ENCODE data around the gene PLEKHM1.
"Not testable (repeated sequence)": the region's sequence is repeated elsewhere in the genome, so short reads cannot be mapped to it uniquely, and the experiment has no call there.

Gene PLEKHM1

GRCh38 chr17:45490615-45491433 lies at the start of gene PLEKHM1:
PLEKHM1 (minus strand) TSS chr17:45490721; CDS start chr17:45482484, 8,237 bp downstream.
- peak; percentile 75 for DNase-seq (ENCODE audit: low read depth, low spot score)
- in situ Hi-C loops (cut with HindIII; ENCODE audit: low sequenced_read_pairs), result not testable (repeated sequence)
- peak within 1 kb of the TSS; percentile 56 for H3K4me3 ChIP-seq (ENCODE audit: low read depth, low read length)

GRCh38 chr17:45538168-45538567 lies 47.6 kb upstream of the PLEKHM1 start:
- DNase-seq (ENCODE audit: low read depth, low spot score); in situ Hi-C loops (cut with HindIII; ENCODE audit: low sequenced_read_pairs); H3K4me3 ChIP-seq (ENCODE audit: low read depth, low read length): not testable (repeated sequence)

- DNase-seq (ENCODE audit: low read depth, low spot score); in situ Hi-C loops (cut with HindIII; ENCODE audit: low sequenced_read_pairs); H3K4me3 ChIP-seq (ENCODE audit: low read depth, low read length): not testable (repeated sequence)
These were observed 15.6 kb upstream of the PLEKHM1 start for GRCh38 chr17:45506072-45506471.

GRCh38 chr17:45505183-45505582 lies 14.7 kb upstream of the PLEKHM1 start:
- DNase-seq (ENCODE audit: low read depth, low spot score); in situ Hi-C loops (cut with HindIII; ENCODE audit: low sequenced_read_pairs); H3K4me3 ChIP-seq (ENCODE audit: low read depth, low read length): not testable (repeated sequence)

- TF ChIP-seq CTCF (IDR thresholded peaks at IDR 0.05; ENCODE audit: low read depth, low read length), result peak; percentile 39
- in situ Hi-C loops (cut with HindIII; ENCODE audit: low sequenced_read_pairs); H3K4me3 ChIP-seq (ENCODE audit: low read depth, low read length); DNase-seq (ENCODE audit: low read depth, low spot score): not testable (repeated sequence)
These were observed 10.7 kb upstream of the PLEKHM1 start for GRCh38 chr17:45501092-45501707.

- H3K4me3 ChIP-seq (ENCODE audit: low read depth, low read length); in situ Hi-C loops (cut with HindIII; ENCODE audit: low sequenced_read_pairs); DNase-seq (ENCODE audit: low read depth, low spot score): not testable (repeated sequence)
These were observed 10.0 kb upstream of the PLEKHM1 start for GRCh38 chr17:45500478-45500877.

GRCh38 chr17:45499208-45499607 lies 8.7 kb upstream of the PLEKHM1 start:
- in situ Hi-C loops (cut with HindIII; ENCODE audit: low sequenced_read_pairs); H3K4me3 ChIP-seq (ENCODE audit: low read depth, low read length); DNase-seq (ENCODE audit: low read depth, low spot score): not testable (repeated sequence)

GRCh38 chr17:45498377-45498776 lies 7.9 kb upstream of the PLEKHM1 start:
- in situ Hi-C loops (cut with HindIII; ENCODE audit: low sequenced_read_pairs); DNase-seq (ENCODE audit: low read depth, low spot score); H3K4me3 ChIP-seq (ENCODE audit: low read depth, low read length): not testable (repeated sequence)

- H3K4me3 ChIP-seq (ENCODE audit: low read depth, low read length); in situ Hi-C loops (cut with HindIII; ENCODE audit: low sequenced_read_pairs); DNase-seq (ENCODE audit: low read depth, low spot score): not testable (repeated sequence)
These were observed 6.9 kb upstream of the PLEKHM1 start for GRCh38 chr17:45497449-45497848.

- DNase-seq (ENCODE audit: low read depth, low spot score); H3K4me3 ChIP-seq (ENCODE audit: low read depth, low read length); in situ Hi-C loops (cut with HindIII; ENCODE audit: low sequenced_read_pairs): not testable (repeated sequence)
These were observed 6.0 kb upstream of the PLEKHM1 start for GRCh38 chr17:45496507-45496906.

GRCh38 chr17:45494556-45494955 lies 4.0 kb upstream of the PLEKHM1 start:
- H3K4me3 ChIP-seq (ENCODE audit: low read depth, low read length); in situ Hi-C loops (cut with HindIII; ENCODE audit: low sequenced_read_pairs); DNase-seq (ENCODE audit: low read depth, low spot score): not testable (repeated sequence)

GRCh38 chr17:45492156-45492555 lies 1.6 kb upstream of the PLEKHM1 start:
- H3K4me3 ChIP-seq (ENCODE audit: low read depth, low read length), result not testable (repeated sequence)

GRCh38 chr17:45490198-45490597 lies 323 bp downstream of the PLEKHM1 start:
- peak overlapping the region; percentile 56 for H3K4me3 ChIP-seq (ENCODE audit: low read depth, low read length)
- in situ Hi-C loops (cut with HindIII; ENCODE audit: low sequenced_read_pairs); DNase-seq (ENCODE audit: low read depth, low spot score): not testable (repeated sequence)

More at GRCh38 chr17:45492156-45492555, 1.6 kb upstream of the PLEKHM1 start:
- in situ Hi-C loops (cut with HindIII; ENCODE audit: low sequenced_read_pairs); DNase-seq (ENCODE audit: low read depth, low spot score): not testable (repeated sequence)

GRCh38 chr17:45487704-45488103 lies 2.8 kb downstream of the PLEKHM1 start:
- DNase-seq (ENCODE audit: low read depth, low spot score), result peak; percentile 87
- H3K4me3 ChIP-seq (ENCODE audit: low read depth, low read length); in situ Hi-C loops (cut with HindIII; ENCODE audit: low sequenced_read_pairs): not testable (repeated sequence)

- DNase-seq (ENCODE audit: low read depth, low spot score); in situ Hi-C loops (cut with HindIII; ENCODE audit: low sequenced_read_pairs); H3K4me3 ChIP-seq (ENCODE audit: low read depth, low read length): not testable (repeated sequence)
These were observed 6.8 kb downstream of the PLEKHM1 start for GRCh38 chr17:45483591-45484216.

- in situ Hi-C loops (cut with HindIII; ENCODE audit: low sequenced_read_pairs); H3K4me3 ChIP-seq (ENCODE audit: low read depth, low read length); DNase-seq (ENCODE audit: low read depth, low spot score): not testable (repeated sequence)
These were observed 7.3 kb downstream of the PLEKHM1 start for GRCh38 chr17:45483177-45483576.

All from astrocyte of the spinal cord (primary cell).